Measurements from ENCODE around the gene EMP2. TPM values are rescaled to one million over a fixed set of nuclear protein-coding genes. Genes with fewer than 3 reads are reported as not detected.
"Not testable (repeated sequence)": the region's sequence is repeated elsewhere in the genome, so short reads cannot be mapped to it uniquely, and the experiment has no call there.

Gene EMP2
- total RNA-seq, 1 experiment from 2014 or later = not detected

DNA sequence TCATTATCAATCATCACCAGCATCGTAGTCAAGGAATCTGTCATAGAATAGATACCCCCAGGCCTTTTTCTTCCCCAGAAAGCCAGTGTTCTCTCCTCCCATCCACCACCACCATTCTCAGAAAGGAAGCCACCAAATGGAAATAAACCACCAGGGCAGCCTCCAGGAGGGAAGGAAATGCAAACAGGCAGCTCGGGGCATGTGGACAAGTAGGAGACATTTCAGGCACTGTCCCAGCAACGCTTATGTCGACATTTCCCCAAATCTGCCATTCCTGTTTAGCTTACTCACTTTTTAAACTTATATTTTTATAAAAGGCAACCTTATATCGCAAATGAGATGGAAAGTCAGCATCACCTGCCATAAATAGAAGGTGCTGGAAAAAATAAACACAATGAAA, 15.8 kb downstream of the EMP2 start:
- H4K20me1 ChIP-seq (ENCODE audit: insufficient read depth, low read depth, low read length) = no peaks in the 10 kb centered on the region
- no peak overlapping the region for H3K4me2 ChIP-seq (ENCODE audit: low read depth, low read length, poor library complexity, severe bottlenecking)
- peaks cover 2% of the 10 kb centered on the region; the same call in 1 of the 2 replicates for H3K27me3 ChIP-seq (ENCODE audit: low read length)
- H3K27ac ChIP-seq (ENCODE audit: low read length) = no peak overlapping the region
- H3K9me2 ChIP-seq (replicated peaks; ENCODE audit: insufficient read depth, low read length) = no peaks in the 10 kb centered on the region
- no peak overlapping the region for H3K4me3 ChIP-seq (ENCODE audit: low read length)
- no peaks in the 10 kb centered on the region for H3K36me3 ChIP-seq (ENCODE audit: insufficient read depth, low read length)
- no peaks in the 10 kb centered on the region for H3K9me3 ChIP-seq (ENCODE audit: low read length)
- no peak overlapping the region for H2AFZ ChIP-seq (ENCODE audit: low read length)
- no peak overlapping the region for H3K9ac ChIP-seq (ENCODE audit: low read length)
- DNase-seq = no peak
- H3K79me2 ChIP-seq (ENCODE audit: low read length) = no peaks in the 10 kb centered on the region
- H3K4me1 ChIP-seq (ENCODE audit: low read length) = no peaks in the 10 kb centered on the region

DNA sequence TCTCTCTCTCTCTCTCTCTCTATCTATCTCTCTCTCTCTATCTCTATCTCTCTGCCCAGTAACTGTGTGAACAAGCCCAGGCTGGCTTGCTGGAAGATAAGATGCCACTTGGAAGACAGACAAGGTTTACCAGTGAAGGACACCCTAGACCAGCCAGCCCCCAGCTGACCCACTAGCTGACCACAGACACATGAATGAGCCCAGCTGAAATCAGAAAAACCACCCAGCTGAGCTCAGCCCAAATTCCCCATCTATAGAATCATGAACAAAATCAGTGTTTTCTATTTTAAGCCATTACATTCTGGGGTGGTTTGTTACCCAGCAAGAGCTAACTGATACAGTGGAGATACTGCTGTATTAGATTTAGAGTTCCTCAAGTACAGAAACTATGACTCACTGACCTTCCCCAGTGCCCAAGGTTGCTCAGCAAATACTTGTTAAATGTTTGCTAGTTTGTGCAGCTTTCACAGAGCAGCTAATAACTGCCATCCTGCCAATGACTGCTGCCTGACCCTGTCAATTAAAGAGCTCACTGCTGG, 18.0 kb downstream of the EMP2 start:
- no peak overlapping the region for H3K27ac ChIP-seq (ENCODE audit: low read length)
- H3K27me3 ChIP-seq (ENCODE audit: low read length) = peaks cover 2% of the 10 kb centered on the region; the same call in 1 of the 2 replicates
- H3K36me3 ChIP-seq (ENCODE audit: insufficient read depth, low read length) = no peaks in the 10 kb centered on the region
- H3K79me2 ChIP-seq (ENCODE audit: low read length) = no peaks in the 10 kb centered on the region
- H3K9me3 ChIP-seq (ENCODE audit: low read length) = no peaks in the 10 kb centered on the region
- no peak overlapping the region for H3K9ac ChIP-seq (ENCODE audit: low read length)
- H3K4me3 ChIP-seq (ENCODE audit: low read length) = no peak overlapping the region
- no peak for DNase-seq
- H3K9me2 ChIP-seq (replicated peaks; ENCODE audit: insufficient read depth, low read length) = no peaks in the 10 kb centered on the region
- no peaks in the 10 kb centered on the region for H3K4me1 ChIP-seq (ENCODE audit: low read length)
- no peak overlapping the region for H3K4me2 ChIP-seq (ENCODE audit: low read depth, low read length, poor library complexity, severe bottlenecking)
- H2AFZ ChIP-seq (ENCODE audit: low read length) = no peak overlapping the region
- no peaks in the 10 kb centered on the region for H4K20me1 ChIP-seq (ENCODE audit: insufficient read depth, low read depth, low read length)

DNA sequence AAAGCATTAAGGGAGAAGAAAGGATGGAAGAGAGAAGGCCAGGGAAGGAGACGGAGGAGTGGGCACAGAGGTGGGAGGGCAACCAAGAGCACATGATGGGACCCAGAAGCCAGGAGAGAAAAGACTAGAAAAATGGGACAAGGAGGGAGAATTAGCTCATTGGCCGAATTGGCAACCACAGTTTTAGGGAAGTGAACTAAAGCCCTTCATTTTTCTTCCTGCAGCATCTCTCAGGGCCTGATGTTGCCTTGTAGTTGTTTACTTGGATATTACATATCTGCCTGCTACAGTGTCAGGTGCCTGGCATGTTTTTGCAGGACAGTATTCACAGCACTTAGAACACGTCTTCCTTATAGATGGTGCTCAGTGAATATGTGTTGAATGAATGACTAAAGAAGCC, 19.0 kb downstream of the EMP2 start:
- Histone ChIP-seq H3K79me2 (ENCODE audit: low read length) (no peaks in the 10 kb centered on the region), H3K4me3 (ENCODE audit: low read length) (no peak overlapping the region), H4K20me1 (ENCODE audit: insufficient read depth, low read depth, low read length) (no peaks in the 10 kb centered on the region), H3K9ac (ENCODE audit: low read length) (no peak overlapping the region), H3K4me1 (ENCODE audit: low read length) (no peaks in the 10 kb centered on the region), H3K9me3 (ENCODE audit: low read length) (no peaks in the 10 kb centered on the region), H3K27ac (ENCODE audit: low read length) (no peak overlapping the region), H3K27me3 (ENCODE audit: low read length) (peaks cover 2% of the 10 kb centered on the region; the same call in 1 of the 2 replicates), H3K4me2 (ENCODE audit: low read depth, low read length, poor library complexity, severe bottlenecking) (no peak overlapping the region), H3K9me2 (replicated peaks; ENCODE audit: insufficient read depth, low read length) (no peaks in the 10 kb centered on the region), H2AFZ (ENCODE audit: low read length) (no peak overlapping the region), H3K36me3 (ENCODE audit: insufficient read depth, low read length) (no peaks in the 10 kb centered on the region)
- no peak for DNase-seq

DNA sequence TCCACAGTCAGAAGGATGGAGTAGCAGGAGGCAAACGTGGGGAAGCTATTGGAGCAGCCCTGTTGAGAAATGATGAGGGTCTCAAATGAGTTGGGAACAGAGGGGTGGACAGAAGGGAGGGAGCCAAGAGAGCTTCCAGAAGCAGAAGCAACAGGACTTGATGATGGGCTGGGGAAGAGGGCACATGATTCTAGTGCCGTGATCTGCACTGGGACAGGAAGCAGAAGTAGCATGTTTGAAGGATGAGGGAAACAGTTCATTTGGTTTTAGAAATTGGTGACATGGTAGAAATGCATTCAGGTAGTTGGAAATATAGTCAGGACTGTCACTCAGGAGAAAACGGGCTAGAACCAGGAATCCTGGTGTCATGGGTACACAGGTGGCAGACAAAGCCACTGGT, 19.4 kb downstream of the EMP2 start:
- H3K9me2 ChIP-seq (replicated peaks; ENCODE audit: insufficient read depth, low read length) = no peaks in the 10 kb centered on the region
- H3K27ac ChIP-seq (ENCODE audit: low read length) = no peak overlapping the region
- no peaks in the 10 kb centered on the region for H4K20me1 ChIP-seq (ENCODE audit: insufficient read depth, low read depth, low read length)
- H3K4me2 ChIP-seq (ENCODE audit: low read depth, low read length, poor library complexity, severe bottlenecking) = no peak overlapping the region
- H3K9ac ChIP-seq (ENCODE audit: low read length) = no peak overlapping the region
- H3K9me3 ChIP-seq (ENCODE audit: low read length) = no peaks in the 10 kb centered on the region
- no peak overlapping the region for H2AFZ ChIP-seq (ENCODE audit: low read length)
- no peaks in the 10 kb centered on the region for H3K4me1 ChIP-seq (ENCODE audit: low read length)
- H3K36me3 ChIP-seq (ENCODE audit: insufficient read depth, low read length) = no peaks in the 10 kb centered on the region
- no peak for DNase-seq
- H3K27me3 ChIP-seq (ENCODE audit: low read length) = peaks cover 2% of the 10 kb centered on the region; the same call in 1 of the 2 replicates
- no peak overlapping the region for H3K4me3 ChIP-seq (ENCODE audit: low read length)
- no peaks in the 10 kb centered on the region for H3K79me2 ChIP-seq (ENCODE audit: low read length)

DNA sequence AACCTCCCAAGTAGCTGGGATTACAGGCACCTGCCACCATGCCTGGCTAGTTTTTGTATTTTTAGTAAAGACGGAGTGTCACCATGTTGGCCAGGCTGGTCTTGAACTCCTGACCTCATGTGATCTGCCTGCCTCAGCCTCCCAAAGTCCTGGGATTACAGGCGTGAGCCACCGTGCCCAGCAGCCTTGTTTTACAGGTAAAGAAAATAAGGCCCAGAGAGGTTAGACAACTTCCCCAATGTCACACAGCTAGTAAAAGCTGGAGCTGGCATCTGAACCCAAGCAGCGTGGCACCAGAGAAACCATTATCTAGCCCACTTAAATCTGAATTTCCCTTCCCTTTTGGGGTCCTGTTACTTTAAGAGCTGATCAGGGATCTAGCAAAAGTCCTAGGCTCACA, 20.6 kb downstream of the EMP2 start:
- not testable (repeated sequence) for H4K20me1 ChIP-seq (ENCODE audit: insufficient read depth, low read depth, low read length); H3K9ac ChIP-seq (ENCODE audit: low read length); H3K9me2 ChIP-seq (replicated peaks; ENCODE audit: insufficient read depth, low read length); H3K27ac ChIP-seq (ENCODE audit: low read length); H3K9me3 ChIP-seq (ENCODE audit: low read length); H3K79me2 ChIP-seq (ENCODE audit: low read length); DNase-seq; H3K4me3 ChIP-seq (ENCODE audit: low read length); H3K4me2 ChIP-seq (ENCODE audit: low read depth, low read length, poor library complexity, severe bottlenecking); H3K4me1 ChIP-seq (ENCODE audit: low read length); H3K27me3 ChIP-seq (ENCODE audit: low read length); H2AFZ ChIP-seq (ENCODE audit: low read length); H3K36me3 ChIP-seq (ENCODE audit: insufficient read depth, low read length)

DNA sequence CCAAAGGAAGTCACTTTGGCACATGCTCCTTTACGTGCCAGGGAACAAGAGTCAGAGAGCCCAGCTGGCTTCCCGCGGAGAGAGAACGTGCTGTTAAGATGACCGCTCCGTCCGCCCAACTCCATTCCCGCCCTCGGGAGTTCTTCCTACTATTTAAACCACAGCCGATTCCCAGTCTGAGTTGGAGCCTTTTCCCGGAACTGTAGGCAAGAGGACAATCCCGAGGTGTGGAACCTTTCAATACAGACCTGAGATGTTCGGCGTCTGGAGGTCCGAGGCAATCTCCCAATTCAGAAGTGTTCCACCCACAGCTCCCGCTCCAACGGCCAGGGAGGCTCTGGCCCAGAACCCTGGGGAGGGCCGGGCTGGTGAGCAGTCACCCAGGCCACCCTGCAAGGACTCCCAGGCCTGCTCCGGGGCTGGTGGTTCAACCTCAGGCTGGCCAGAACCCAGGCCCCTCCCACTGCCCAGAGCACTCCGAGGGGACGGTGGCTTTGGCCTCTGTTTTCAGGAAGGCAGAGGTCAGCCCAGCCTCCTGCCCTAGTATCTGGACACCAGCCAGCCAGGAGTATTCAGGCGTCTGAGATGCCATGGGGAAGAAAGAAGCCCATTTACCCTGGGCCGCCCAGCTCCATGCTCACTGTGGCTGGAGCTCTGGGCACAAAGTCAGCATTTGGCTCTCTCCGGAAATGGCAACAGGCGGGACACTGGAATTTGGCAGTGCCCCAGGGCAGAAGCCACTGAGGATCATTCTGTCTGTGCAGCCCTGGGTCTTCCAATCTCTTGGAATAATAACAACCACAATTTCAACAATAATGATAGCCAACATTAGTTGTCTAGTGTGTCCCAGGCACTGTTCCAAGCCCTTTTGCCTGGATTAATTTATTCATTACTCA, 21.4 kb downstream of the EMP2 start:
- Histone ChIP-seq H3K9ac (ENCODE audit: low read length) (no peak overlapping the region), H3K79me2 (ENCODE audit: low read length) (no peaks in the 10 kb centered on the region), H3K27me3 (ENCODE audit: low read length) (peaks cover 2% of the 10 kb centered on the region; the same call in 1 of the 2 replicates), H4K20me1 (ENCODE audit: insufficient read depth, low read depth, low read length) (no peaks in the 10 kb centered on the region), H2AFZ (ENCODE audit: low read length) (no peak overlapping the region), H3K4me2 (ENCODE audit: low read depth, low read length, poor library complexity, severe bottlenecking) (no peak overlapping the region), H3K27ac (ENCODE audit: low read length) (no peak overlapping the region), H3K4me3 (ENCODE audit: low read length) (no peak overlapping the region), H3K9me2 (replicated peaks; ENCODE audit: insufficient read depth, low read length) (no peaks in the 10 kb centered on the region), H3K4me1 (ENCODE audit: low read length) (no peaks in the 10 kb centered on the region), H3K36me3 (ENCODE audit: insufficient read depth, low read length) (no peaks in the 10 kb centered on the region), H3K9me3 (ENCODE audit: low read length) (no peaks in the 10 kb centered on the region)
- no peak for DNase-seq

DNA sequence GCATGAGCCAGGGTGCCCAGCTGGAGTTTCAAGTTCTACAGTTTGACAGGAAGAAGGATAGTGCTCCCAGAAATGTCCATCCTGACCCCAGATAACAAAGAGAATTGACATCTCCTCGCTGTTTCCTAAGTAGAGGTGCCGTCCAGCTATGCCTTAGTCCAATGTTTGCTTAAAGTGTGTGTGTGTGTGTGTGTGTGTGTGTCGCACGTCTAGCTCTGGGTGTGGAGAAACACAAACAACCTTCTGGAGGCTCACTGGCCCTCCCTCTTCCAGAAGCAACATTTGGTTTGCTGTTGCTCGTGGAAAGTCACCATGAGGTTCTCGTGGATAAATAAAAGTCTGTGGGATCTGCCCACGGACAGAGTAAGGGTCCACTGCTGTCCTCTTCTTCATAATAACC, 22.1 kb downstream of the EMP2 start:
- Histone ChIP-seq H3K4me2 (ENCODE audit: low read depth, low read length, poor library complexity, severe bottlenecking) (no peak overlapping the region), H3K27ac (ENCODE audit: low read length) (no peak overlapping the region), H3K9me3 (ENCODE audit: low read length) (no peaks in the 10 kb centered on the region), H4K20me1 (ENCODE audit: insufficient read depth, low read depth, low read length) (no peaks in the 10 kb centered on the region), H3K27me3 (ENCODE audit: low read length) (peaks cover 2% of the 10 kb centered on the region; the same call in 1 of the 2 replicates), H3K9me2 (replicated peaks; ENCODE audit: insufficient read depth, low read length) (no peaks in the 10 kb centered on the region), H3K79me2 (ENCODE audit: low read length) (no peaks in the 10 kb centered on the region), H3K4me1 (ENCODE audit: low read length) (peaks cover 5% of the 10 kb centered on the region; the same call in 1 of the 2 replicates), H3K36me3 (ENCODE audit: insufficient read depth, low read length) (no peaks in the 10 kb centered on the region), H3K4me3 (ENCODE audit: low read length) (no peak overlapping the region), H2AFZ (ENCODE audit: low read length) (no peak overlapping the region), H3K9ac (ENCODE audit: low read length) (no peak overlapping the region)
- no peak for DNase-seq

DNA sequence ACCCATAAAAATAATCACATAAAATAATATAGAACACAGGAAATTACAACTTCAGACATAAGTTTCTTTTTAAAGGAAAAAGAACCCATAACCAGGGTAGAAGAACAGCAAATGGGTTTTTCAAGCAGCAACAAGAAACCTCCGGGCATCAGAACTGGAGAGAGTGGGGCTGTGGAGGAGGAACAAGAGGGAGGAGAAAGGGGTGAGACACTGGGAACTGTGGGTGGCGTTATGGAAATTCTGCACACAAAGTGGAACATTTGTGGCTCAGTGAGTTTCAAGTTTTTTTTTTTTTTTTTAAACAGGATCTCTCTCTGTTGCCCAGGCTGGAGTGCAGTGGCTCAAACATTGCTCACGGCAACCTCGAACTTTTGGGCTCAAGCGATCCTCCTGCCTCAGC, 22.6 kb downstream of the EMP2 start:
- no peak for DNase-seq
- Histone ChIP-seq H3K9me2 (replicated peaks; ENCODE audit: insufficient read depth, low read length) (no peaks in the 10 kb centered on the region), H4K20me1 (ENCODE audit: insufficient read depth, low read depth, low read length) (no peaks in the 10 kb centered on the region), H3K4me1 (ENCODE audit: low read length) (peaks cover 10% of the 10 kb centered on the region), H3K9ac (ENCODE audit: low read length) (no peak overlapping the region), H3K4me3 (ENCODE audit: low read length) (no peak overlapping the region), H3K27me3 (ENCODE audit: low read length) (peaks cover 1% of the 10 kb centered on the region; the same call in 1 of the 2 replicates), H3K36me3 (ENCODE audit: insufficient read depth, low read length) (no peaks in the 10 kb centered on the region), H3K9me3 (ENCODE audit: low read length) (no peaks in the 10 kb centered on the region), H3K4me2 (ENCODE audit: low read depth, low read length, poor library complexity, severe bottlenecking) (no peak overlapping the region), H2AFZ (ENCODE audit: low read length) (no peak overlapping the region), H3K79me2 (ENCODE audit: low read length) (no peaks in the 10 kb centered on the region), H3K27ac (ENCODE audit: low read length) (no peak overlapping the region)
